Activated naive CD8-positive, alpha-beta T cell treated with anti-CD3 and anti-CD28 coated beads, Interleukin-2, amount 50 U/mL, for 16 hours (primary cell): ENCODE measurements around the gene ATOH1.

ENCODE experiments used
- DNase-seq: peaks from one replicate; pipeline ENCODE4 v3.0.0-alpha.2; 2020; ENCODE audit warnings: low read depth, low spot score

ATOH1 gene, protein sequence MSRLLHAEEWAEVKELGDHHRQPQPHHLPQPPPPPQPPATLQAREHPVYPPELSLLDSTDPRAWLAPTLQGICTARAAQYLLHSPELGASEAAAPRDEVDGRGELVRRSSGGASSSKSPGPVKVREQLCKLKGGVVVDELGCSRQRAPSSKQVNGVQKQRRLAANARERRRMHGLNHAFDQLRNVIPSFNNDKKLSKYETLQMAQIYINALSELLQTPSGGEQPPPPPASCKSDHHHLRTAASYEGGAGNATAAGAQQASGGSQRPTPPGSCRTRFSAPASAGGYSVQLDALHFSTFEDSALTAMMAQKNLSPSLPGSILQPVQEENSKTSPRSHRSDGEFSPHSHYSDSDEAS

DNA sequence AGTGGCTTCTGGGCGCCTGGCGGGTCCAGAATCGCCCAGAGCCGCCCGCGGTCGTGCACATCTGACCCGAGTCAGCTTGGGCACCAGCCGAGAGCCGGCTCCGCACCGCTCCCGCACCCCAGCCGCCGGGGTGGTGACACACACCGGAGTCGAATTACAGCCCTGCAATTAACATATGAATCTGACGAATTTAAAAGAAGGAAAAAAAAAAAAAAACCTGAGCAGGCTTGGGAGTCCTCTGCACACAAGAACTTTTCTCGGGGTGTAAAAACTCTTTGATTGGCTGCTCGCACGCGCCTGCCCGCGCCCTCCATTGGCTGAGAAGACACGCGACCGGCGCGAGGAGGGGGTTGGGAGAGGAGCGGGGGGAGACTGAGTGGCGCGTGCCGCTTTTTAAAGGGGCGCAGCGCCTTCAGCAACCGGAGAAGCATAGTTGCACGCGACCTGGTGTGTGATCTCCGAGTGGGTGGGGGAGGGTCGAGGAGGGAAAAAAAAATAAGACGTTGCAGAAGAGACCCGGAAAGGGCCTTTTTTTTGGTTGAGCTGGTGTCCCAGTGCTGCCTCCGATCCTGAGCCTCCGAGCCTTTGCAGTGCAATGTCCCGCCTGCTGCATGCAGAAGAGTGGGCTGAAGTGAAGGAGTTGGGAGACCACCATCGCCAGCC is at the start of gene ATOH1:
ATOH1 (plus strand) TSS at position 422 of the 663 bp plus-strand sequence; CDS start at position 596, 174 bp downstream.
- DNase-seq, result no peak

DNA sequence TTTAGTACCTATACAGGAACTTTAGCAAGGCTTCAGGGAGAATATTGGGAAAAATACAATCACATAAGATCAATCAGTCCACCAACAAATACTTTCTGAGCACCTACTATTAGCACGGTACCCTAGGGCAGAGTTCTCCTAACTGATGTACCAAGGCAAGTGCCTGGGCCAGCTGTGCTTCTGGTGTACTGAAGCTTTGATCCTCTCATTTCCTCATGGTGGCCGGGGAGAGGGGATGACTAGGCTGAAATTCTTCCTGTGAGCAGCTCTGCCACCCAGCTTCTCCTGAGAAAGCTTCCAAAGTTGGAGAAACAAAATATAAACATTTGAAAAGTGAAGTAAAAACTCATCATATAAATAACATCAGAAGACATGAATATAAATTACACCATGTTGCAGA is 49.3 kb upstream of the ATOH1 start:
- DNase-seq, result no peak

DNA sequence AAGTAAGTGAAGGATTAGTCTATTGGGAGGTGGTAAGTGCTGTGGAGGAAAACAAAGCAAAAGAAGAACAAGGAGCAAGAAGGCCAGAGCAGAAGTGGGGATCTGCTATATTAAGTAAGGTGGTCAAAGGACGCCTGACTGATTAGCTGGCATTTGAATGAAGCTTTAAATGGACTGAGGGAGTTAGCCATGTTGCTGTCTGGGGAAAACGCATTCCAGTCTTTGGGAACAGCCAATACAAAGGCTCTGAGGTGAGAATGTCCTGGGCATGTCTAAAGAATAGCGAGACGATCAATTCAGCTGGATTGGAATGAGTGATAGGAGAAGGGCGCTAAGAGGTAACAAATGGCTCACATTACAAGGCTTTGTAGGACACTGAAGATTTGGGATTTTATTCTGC is 48.5 kb upstream of the ATOH1 start:
- no peak for DNase-seq

DNA sequence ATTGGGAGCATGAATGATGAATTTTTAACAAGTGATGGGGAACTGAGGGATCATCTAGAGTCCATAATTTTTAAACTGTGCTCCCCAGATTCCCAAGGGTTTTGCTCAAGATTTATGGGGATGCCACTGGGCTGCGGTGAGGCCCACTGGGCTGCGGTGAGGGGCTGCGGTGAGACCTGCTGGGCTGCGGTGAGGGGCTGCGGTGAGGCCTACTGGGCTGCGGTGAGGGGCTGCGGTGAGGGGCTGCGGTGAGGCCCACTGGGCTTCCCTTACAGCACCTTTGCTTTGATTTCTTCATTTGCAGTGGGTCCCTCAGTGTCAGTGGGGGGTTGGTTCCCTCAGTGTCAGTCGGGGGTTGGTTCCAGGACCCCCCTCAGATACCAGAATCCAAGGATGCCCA is 47.4 kb upstream of the ATOH1 start:
- DNase-seq, result no peak

DNA sequence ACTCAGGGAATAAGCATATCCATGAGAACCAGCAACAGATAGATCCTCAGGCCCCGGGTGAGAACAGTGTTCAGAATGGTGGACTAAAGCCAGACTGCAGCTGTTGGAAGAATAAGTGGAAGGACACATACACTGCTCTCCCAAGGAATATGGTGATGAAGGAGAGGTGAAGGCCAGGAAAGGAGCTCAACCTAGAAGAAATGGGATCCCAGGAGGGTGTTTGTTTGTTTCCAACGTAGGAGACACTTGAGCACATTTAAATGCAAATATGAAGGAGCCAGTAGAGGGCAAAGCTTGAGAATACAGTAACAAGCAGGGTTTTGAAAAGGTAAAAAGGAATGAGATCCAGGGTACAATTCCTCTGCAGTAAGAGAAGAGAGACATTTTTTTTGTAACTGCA is 42.4 kb upstream of the ATOH1 start:
- no peak for DNase-seq

DNA sequence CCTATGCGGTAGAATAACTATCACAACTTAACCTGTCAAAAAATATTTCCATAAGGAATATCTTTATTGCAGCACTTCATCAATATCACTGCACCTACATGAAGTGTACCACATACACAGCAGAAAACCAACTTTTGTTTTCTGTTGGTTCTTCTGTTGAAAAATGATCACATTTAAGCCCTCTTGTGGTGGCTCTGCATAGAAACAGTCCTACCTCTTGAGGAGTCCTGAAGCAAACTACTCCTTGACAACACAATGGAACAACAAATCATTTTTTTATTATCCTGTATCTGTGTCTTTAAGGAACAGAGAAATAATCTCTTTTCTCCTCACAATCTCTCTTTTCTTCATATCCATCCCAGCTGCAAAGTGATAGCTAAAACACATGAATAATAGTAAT is 39.8 kb upstream of the ATOH1 start:
- no peak for DNase-seq

DNA sequence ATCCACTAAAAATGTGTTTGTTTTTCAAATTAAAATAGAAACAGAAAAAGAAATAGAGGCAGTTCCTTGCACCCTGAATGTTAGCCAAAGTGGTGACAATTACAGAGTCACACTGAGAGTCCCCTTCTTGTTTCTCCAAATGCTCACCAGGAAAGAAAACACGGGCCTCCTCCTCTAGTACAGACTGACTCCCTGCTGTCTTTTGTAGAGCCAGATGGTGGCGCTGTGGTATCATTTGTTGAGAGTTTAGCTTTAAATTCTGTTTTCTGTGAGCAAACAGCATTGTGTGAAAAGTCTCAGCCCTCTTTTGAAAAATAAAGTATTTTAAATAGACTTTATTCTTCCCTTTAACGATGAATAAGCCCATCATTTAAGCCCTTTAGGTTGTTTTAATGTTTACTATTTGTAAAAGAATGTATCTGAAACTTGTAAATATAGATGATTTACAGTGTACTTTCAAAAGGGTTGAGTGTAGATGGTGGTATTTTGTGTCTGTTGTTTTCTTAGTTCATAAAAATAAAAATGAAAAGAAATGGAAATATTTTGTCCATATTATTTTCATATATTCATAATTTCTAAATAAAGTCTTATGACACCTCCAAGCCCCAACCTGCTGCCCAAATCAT is 36.9 kb upstream of the ATOH1 start:
- no peak for DNase-seq

DNA sequence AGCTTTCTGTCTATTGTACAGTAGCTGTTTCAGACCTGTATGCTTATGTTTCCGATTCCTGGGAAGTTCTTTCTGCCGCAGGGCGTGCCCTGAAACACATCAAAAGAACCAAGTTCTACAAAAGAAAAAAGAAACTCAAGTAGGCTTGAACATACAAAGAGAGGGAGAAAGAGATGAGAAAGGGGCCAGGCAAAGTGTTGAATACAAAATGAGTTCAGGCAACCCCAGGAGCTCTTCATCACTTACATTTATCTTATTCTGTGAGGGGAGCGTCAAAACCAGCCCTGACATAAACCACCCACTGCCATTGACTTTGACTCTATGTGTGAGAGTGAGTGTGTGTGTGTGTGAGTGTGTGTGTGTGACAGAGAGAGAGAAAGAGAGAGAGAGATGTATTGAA is 26.5 kb upstream of the ATOH1 start:
- no peak for DNase-seq

DNA sequence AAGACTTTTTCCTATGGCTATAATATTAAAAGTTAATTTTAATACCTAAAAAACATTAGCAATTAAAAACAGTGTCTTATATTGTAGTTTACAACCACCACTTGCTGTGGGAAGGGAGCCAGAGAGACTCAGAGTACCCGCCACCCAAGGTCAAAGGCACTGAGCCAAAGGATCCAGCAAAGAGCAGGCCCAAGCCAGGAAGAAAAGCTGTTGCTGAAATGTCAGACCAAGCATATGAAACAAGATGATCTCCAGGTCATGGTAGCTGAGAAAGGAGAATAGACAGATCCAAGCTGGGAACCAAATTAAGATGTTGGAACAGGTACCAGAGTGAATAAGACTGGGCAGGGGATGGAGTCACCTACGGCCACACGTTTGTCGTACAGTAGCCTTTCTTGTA is 18.8 kb upstream of the ATOH1 start:
- DNase-seq, result no peak

DNA sequence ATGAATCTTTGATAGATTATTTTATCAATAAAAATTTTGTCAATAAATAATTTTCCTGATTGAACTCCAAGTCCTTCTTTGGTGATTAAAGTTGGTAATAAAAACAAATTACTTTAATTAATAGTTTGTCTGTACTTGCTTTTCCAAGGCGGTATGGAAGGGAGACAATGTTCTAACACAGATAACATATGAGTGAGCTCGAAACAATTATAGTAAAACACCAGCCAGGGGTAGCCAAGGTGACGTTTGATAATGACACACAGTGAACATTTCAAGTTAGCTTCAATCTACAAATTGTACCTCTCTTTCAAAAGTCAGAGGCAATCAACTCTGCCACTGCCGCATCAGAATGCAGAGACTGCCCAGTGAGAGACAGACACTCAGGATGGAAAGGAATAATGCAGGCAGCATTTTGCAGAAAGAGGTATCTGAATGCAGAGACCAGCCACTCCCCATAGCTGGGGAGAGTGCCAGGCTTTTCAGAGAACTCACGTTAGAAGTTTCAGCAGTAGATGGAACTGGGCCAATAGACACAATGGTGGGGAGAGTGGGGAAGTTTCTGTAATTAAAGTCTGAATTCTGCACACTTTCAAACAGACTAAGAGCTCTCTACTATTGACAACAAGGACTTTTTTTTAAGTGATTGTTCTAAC is 18.1 kb upstream of the ATOH1 start:
- DNase-seq, result no peak

DNA sequence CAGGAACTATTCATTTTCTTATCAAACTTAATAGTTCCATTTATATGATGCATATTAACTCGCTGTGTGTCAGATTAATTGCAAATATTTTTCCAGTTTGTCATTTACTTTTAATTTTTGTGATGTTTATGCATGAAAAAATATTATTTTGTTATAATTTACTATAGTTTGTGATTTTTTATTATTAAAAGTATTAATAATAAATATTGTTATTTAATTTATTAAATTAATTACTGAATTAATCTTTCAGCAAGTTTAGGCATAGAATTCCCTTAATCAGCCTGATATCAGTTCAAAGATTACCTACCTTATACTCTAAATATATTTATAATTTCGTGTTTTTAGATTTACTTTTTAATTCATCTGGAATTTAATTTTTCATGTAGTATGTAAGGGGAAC is 15.5 kb upstream of the ATOH1 start:
- DNase-seq, result no peak

DNA sequence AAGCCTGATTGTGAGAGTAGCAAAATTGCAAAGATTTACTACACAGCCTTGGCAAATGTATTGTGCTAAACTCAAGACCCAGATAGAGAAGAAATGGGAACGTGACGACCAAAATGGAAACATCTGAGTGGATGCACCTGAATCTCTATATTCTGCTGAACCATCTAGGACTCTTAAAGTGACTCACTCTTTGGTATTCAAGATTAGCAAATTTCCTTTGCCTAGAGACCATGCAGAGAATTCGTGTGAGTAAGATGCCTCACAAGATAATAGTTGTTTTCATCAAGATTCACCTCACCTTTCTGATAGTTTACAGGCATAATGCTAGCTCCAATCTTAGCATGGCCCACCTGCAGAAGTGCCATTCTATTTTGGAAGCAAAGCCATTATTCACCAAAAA is 14.4 kb upstream of the ATOH1 start:
- no peak for DNase-seq

DNA sequence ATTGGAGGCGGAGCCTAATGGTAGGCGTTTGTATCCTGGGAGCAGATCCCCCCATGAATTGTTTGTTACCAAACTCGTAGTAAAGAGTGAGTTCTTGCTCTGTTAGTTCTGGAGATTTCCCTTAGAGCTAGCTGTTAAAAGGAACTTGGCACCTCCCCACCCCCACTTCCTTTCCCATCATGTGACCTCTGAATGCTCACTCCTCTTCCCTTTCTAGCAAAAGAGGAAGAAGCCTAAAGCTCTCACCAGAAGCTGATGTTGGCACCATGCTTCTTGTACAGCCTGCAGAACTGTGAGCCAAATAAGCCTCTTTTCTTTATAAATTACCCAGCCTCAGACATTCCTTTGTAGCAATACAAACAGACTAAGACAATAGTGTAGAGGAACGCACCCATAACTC is 13.8 kb upstream of the ATOH1 start:
- DNase-seq, result no peak

DNA sequence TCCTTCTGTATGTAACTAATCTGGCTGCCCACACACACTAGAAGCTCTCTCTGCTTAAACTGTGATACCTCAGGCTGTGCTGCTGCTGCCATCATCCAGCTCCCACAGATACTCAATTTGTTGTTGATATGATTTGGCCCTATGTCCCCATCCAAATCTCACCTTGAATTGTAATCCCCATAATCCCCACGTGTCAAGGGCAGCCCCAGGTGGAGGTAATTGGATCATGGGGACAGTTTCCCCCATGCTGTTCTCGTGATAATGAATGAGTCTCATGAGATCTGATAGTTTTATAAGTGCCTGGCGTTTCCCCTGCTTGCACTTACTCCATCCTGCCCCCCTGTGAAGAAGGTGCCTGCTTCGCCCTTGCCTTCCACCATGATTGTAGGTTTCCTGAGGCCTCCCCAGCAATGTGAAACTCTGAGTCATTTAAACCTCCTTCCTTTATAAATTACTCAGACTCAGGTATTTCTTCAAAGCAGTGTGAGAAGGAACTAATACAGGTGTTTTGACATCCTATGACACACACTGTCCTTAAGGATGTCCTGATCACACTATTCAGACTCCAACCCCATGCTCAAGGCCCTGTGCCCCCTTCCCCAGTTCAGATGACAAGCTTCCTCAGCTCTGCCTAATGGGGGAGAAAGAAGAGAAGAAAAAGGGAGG is 2.9 kb upstream of the ATOH1 start:
- no peak for DNase-seq

DNA sequence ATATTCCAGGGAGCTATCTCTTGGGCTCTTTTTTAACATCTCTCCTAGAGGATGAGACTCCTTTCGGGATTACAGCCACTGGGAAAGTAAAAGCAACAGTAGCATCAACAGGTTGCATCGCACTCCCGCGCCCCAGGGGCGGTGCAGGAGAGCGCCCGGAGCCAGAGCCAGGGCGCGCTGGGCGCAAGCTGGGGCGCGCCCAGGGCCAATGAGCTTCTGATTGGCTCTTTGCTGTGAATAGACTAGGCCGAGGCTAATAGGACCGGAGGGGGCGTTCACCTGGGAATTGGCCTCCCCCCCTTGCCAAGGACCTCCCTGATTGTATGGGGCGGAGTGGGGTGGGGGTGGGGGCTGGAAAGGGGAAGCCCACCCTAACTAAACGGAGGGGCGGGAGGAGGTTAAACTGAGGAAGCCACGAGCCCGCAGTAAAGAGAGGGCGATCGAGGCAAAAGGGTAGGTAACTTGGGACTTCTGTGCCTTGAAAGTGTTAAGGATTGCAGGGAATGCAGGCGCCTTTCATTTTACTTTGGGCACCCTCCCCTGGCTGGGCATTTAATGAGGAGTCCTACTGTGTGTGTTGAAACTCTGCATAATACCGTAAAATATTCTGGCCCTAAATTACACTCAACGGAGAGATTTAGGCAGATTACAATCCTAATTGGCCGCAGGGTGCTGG is 1.1 kb upstream of the ATOH1 start:
- no peak for DNase-seq

DNA sequence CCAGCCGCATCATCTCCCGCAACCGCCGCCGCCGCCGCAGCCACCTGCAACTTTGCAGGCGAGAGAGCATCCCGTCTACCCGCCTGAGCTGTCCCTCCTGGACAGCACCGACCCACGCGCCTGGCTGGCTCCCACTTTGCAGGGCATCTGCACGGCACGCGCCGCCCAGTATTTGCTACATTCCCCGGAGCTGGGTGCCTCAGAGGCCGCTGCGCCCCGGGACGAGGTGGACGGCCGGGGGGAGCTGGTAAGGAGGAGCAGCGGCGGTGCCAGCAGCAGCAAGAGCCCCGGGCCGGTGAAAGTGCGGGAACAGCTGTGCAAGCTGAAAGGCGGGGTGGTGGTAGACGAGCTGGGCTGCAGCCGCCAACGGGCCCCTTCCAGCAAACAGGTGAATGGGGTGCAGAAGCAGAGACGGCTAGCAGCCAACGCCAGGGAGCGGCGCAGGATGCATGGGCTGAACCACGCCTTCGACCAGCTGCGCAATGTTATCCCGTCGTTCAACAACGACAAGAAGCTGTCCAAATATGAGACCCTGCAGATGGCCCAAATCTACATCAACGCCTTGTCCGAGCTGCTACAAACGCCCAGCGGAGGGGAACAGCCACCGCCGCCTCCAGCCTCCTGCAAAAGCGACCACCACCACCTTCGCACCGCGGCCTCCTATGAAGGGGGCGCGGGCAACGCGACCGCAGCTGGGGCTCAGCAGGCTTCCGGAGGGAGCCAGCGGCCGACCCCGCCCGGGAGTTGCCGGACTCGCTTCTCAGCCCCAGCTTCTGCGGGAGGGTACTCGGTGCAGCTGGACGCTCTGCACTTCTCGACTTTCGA is 654 bp downstream of the ATOH1 start:
- no peak for DNase-seq

DNA sequence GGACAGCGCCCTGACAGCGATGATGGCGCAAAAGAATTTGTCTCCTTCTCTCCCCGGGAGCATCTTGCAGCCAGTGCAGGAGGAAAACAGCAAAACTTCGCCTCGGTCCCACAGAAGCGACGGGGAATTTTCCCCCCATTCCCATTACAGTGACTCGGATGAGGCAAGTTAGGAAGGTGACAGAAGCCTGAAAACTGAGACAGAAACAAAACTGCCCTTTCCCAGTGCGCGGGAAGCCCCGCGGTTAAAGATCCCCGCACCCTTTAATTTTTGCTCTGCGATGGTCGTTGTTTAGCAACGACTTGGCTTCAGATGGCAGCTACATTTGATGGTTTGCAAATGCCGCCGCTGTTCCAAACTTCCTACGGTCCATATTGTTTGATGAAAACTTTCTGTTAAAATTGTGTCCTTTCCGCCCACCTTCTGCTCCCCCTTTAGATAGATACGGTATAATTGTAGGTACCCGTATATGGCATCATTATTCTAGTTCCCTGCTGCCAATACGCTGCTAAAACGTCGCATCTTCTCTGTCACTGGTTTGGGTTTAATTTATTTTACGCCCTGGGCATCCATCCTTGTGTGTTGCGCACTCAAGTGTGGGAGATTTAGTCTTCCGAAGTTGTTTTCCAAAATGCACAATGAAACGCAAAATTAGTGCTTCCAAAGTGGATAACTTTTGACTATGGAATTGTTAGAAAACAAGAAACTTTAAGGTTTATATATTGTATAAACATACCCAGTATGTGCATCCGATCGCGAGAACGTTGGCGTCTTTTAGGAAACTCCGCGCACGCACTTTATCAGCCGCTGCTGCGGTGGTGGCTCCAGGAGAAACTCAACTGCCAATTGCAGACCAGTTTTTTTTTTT is 1.5 kb downstream of the ATOH1 start:
- DNase-seq, result no peak

DNA sequence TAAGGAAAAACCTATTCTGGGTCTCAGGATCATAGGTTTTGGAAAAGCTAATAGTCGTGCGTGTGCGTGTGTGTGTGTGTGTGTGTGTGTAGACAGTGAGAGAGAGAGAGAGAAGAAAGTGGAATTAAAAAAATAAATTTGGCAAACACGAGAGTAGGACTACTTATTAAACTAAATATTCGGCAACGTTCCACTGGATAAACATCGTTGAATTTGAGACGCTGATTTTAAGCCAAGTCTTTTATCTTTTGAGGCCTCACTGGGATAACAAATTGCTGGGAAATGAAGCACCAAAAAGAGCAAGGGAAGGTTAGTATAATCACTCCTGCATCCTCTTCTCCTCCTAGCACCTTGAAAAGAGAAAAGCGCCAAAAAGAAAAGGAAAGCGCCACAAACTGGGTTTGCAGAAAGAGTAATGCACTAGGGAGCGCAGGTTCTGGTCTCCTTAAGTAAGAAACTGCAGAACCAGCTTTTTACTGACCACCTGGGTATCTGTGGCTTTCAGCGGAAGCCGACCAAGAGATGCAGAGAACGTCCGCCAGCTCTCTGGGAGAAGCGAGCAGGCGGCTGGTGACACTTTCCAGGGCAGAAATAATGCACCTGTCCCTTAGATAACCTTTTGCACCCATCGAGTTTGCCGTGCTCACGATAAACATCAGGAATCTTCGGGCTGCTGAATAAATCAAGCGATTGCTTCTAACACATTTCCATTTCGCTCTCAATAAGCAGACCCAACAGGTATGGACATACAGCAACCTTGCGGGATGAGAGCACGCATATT is 3.4 kb downstream of the ATOH1 start:
- DNase-seq, result no peak
